Measurements from ENCODE around the gene GIMAP5. TPM values are rescaled to one million over a fixed set of nuclear protein-coding genes. Genes with fewer than 3 reads are reported as not detected.

Gene GIMAP5
- total RNA-seq, 1 donor from 2014 or later: 0.16 TPM

DNA sequence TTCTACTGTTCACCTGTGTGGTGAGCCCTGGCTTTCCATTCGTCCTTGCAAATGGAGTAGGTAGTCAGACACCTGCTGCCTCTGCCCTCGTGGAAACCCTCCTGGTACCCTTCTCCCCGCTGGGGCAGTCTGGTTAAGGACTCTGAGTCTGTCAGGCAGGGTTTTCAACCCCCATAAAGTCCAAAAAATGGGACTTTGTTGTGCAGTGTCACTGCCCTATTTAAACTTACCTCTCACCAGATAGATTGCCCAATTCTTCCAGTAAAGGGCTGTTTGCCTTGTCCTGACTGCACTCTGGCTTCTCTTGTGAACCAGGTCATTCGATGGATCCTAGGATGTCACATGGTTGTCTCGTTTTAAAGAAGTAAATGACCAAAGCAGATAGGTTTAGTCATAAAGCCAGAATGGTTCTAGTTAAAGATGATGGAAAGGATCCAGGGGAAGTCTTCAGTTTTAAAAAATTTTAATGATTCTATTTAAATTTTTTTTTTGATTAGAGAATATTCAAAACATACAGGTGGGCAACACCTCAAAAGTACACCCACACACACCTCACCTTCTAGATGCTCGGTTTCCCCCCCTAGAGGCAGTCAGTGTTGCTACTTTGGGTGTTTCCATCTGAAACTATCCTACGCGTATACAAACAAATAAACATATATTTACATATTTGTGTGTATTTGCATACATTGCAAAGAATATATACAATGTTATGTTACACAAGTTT is 41.0 kb downstream of the GIMAP5 start:
- Mint-ChIP-seq H3K4me1 (no peaks in the 10 kb centered on the region), H3K9me3 (peaks cover 9% of the 10 kb centered on the region), H3K4me3 (no peak overlapping the region), H3K27ac (no peak overlapping the region), H3K36me3 (ENCODE audit: low read depth) (peaks cover 2% of the 10 kb centered on the region), H3K27me3 (peaks cover 15% of the 10 kb centered on the region)
- no peak for DNase-seq
- ChIA-PET CTCF (interaction anchor here (0.8 to 1.1 kb wide), 6 partner anchors 9 to 161 kb away, joined by 3 to 6 read pairs (median 3); no protein-coding TSS in a partner anchor), POLR2A (no interaction called here)
- ATAC-seq (ENCODE audit: low read depth): no peak
- TF ChIP-seq, protein P1, sequence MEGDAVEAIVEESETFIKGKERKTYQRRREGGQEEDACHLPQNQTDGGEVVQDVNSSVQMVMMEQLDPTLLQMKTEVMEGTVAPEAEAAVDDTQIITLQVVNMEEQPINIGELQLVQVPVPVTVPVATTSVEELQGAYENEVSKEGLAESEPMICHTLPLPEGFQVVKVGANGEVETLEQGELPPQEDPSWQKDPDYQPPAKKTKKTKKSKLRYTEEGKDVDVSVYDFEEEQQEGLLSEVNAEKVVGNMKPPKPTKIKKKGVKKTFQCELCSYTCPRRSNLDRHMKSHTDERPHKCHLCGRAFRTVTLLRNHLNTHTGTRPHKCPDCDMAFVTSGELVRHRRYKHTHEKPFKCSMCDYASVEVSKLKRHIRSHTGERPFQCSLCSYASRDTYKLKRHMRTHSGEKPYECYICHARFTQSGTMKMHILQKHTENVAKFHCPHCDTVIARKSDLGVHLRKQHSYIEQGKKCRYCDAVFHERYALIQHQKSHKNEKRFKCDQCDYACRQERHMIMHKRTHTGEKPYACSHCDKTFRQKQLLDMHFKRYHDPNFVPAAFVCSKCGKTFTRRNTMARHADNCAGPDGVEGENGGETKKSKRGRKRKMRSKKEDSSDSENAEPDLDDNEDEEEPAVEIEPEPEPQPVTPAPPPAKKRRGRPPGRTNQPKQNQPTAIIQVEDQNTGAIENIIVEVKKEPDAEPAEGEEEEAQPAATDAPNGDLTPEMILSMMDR (IDR thresholded peaks at IDR 0.05): no peak
- intact Hi-C loops (cut with micrococcal nuclease): loop anchor here (1.0 to 2.0 kb wide), 3 partner anchors 210 to 525 kb away; no protein-coding TSS in a partner anchor

DNA sequence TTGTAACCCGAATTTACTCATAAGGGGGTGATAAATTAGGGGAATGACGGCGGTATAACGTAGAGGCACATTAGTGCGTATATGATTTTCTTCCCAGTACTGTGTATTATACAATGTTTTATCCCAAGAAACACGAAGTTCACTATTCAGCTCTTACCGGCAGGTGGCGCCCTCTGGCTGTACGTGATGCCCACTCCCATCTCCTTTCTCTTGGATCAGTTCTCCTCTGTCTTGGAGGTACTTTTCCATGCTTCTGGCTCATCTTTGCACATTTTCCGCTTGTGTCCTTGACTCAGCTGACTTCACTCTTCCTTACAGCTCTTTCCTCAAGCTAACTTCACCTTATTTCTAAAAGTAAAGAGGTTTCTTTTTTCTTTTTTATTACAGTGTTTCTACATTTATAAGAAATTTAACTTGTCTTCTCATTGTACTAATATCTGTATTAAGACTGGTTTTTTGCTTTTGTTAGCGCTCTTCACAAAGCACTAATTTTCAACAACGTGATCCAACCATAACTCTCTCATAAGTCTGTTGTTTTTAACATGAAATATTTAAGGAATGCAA is 41.6 kb downstream of the GIMAP5 start:
- TF ChIP-seq, protein P1 (IDR thresholded peaks at IDR 0.05): peak; percentile 99
- ATAC-seq (ENCODE audit: low read depth) (peak; percentile 49), DNase-seq (peak; percentile 37)
- intact Hi-C loops (cut with micrococcal nuclease): loop anchor here (1.0 to 2.0 kb wide), 3 partner anchors 209 to 524 kb away; no protein-coding TSS in a partner anchor
- Mint-ChIP-seq H3K9me3 (peaks cover 5% of the 10 kb centered on the region), H3K36me3 (ENCODE audit: low read depth) (peaks cover 2% of the 10 kb centered on the region), H3K4me1 (no peaks in the 10 kb centered on the region), H3K27me3 (peaks cover 18% of the 10 kb centered on the region), H3K27ac (no peak overlapping the region), H3K4me3 (no peak overlapping the region)
- POLR2A ChIA-PET: no interaction called here
- CTCF ChIA-PET: interaction anchor here (0.8 to 1.1 kb wide), 7 partner anchors 9 to 994 kb away, joined by 3 to 6 read pairs (median 3); no protein-coding TSS in a partner anchor

DNA sequence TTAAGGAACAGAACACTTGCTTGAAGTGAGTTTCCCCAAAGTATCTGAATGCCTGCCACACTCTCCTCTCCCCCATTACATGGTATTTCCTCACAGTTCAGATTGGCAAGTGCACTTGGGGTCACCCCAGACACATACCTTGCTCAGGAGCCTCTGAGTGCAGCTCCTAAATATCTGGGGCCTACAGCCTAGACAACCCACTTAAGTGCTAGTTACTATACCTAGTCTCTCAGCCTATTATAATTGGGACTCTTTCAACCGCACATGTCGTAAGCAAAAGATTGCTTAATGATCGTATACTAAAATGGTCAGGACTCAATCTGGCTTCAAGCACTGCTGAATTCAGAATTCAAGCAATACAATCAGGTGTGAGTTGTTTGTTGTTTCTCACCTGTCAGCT is 43.1 kb downstream of the GIMAP5 start:
- H3K4me3 Mint-ChIP-seq: no peak overlapping the region
- ChIA-PET POLR2A (no interaction called here), CTCF (no interaction called here)
- ATAC-seq (ENCODE audit: low read depth): no peak
- DNase-seq: no peak
- no peaks in the 10 kb centered on the region for H3K9me3 Mint-ChIP-seq
- no peaks in the 10 kb centered on the region for H3K36me3 Mint-ChIP-seq (ENCODE audit: low read depth)
- TF ChIP-seq, protein P1 (IDR thresholded peaks at IDR 0.05): no peak
- no peak overlapping the region for H3K27ac Mint-ChIP-seq
- no peaks in the 10 kb centered on the region for H3K4me1 Mint-ChIP-seq
- intact Hi-C loops (cut with micrococcal nuclease): no loop called here
- H3K27me3 Mint-ChIP-seq: peaks cover 18% of the 10 kb centered on the region

DNA sequence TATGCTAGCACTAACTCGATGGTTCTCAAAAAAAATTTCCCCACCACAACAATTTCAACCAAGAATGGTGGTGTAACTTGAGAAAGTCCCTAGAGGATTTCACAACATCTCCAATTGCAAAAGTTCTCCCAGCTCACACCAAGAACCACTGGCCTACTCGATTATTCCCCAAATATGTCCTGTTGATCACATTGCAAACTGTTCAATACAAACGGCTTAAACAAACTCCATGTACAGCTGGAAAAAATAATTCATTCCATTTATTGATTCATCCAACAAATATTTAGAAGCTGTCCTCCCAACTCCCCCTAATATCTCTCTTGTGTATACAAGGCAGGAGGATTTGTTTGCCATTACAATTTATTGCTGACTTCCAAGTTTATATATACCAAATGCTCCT is 43.9 kb downstream of the GIMAP5 start:
- ATAC-seq (ENCODE audit: low read depth) (no peak), DNase-seq (no peak)
- H3K27ac Mint-ChIP-seq: no peak overlapping the region
- no peaks in the 10 kb centered on the region for H3K4me1 Mint-ChIP-seq
- H3K9me3 Mint-ChIP-seq: no peaks in the 10 kb centered on the region
- H3K4me3 Mint-ChIP-seq: no peak overlapping the region
- CTCF ChIA-PET: no interaction called here
- peaks cover 20% of the 10 kb centered on the region for H3K27me3 Mint-ChIP-seq
- POLR2A ChIA-PET: no interaction called here
- no peaks in the 10 kb centered on the region for H3K36me3 Mint-ChIP-seq (ENCODE audit: low read depth)
- TF ChIP-seq, protein P1 (IDR thresholded peaks at IDR 0.05): no peak
- intact Hi-C loops (cut with micrococcal nuclease): no loop called here

DNA sequence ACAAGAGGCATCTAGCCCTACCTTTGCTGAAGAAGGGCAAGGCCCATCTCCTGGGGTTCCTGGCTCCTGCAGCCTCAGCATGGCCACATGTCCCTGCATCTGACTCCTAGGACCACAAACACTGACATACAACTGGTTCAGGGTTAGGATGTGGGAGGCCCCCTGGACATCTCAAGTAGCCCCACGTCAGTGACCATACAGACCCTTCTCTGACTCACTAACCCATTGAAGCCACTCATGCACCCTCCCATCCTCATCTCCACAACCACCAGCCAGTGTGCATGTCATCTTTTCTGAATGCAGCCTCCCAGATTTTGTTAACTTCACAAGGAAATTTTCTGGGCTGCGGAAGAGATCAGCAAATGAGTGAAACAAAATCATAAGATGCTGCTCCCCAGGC is 44.7 kb downstream of the GIMAP5 start:
- no peaks in the 10 kb centered on the region for H3K4me1 Mint-ChIP-seq
- intact Hi-C loops (cut with micrococcal nuclease): no loop called here
- ATAC-seq (ENCODE audit: low read depth): no peak
- ChIA-PET CTCF (no interaction called here), POLR2A (no interaction called here)
- H3K4me3 Mint-ChIP-seq: no peak overlapping the region
- TF ChIP-seq, protein P1 (IDR thresholded peaks at IDR 0.05): no peak
- peaks cover 20% of the 10 kb centered on the region for H3K27me3 Mint-ChIP-seq
- no peaks in the 10 kb centered on the region for H3K9me3 Mint-ChIP-seq
- DNase-seq: no peak
- H3K27ac Mint-ChIP-seq: no peak overlapping the region
- H3K36me3 Mint-ChIP-seq (ENCODE audit: low read depth): no peaks in the 10 kb centered on the region
